ENCODE results near the gene MRPL24.
A peak's percentile ranks its signal among the peaks of the same experiment; 100 is the strongest.

MRPL24 gene

DNA sequence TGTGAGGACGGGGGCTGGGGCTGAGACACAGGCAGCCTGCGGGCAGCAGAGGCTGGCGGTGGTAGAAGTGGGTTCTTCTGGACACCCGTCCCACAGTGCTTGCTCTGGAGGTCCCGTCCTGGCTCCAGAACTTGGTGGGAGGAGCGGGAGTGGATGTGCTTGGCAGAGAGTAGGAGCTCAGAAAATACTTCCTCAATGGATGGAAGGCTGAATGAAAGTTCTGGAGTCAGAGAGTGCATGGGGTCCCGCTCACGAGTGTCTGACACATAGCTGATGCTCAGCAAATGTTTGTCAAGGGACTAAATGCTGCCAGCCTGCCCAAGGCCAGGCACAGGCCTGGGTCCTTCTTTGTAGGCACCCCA, 50.2 kb downstream of the MRPL24 start:
- no peak for FAIRE-seq
- DNase-seq (ENCODE audit: insufficient read length, low spot score), result no peak
- TF ChIP-seq, protein P1, sequence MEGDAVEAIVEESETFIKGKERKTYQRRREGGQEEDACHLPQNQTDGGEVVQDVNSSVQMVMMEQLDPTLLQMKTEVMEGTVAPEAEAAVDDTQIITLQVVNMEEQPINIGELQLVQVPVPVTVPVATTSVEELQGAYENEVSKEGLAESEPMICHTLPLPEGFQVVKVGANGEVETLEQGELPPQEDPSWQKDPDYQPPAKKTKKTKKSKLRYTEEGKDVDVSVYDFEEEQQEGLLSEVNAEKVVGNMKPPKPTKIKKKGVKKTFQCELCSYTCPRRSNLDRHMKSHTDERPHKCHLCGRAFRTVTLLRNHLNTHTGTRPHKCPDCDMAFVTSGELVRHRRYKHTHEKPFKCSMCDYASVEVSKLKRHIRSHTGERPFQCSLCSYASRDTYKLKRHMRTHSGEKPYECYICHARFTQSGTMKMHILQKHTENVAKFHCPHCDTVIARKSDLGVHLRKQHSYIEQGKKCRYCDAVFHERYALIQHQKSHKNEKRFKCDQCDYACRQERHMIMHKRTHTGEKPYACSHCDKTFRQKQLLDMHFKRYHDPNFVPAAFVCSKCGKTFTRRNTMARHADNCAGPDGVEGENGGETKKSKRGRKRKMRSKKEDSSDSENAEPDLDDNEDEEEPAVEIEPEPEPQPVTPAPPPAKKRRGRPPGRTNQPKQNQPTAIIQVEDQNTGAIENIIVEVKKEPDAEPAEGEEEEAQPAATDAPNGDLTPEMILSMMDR (IDR thresholded peaks at IDR 0.05; ENCODE audit: insufficient read depth, missing control alignments), result no peak

- DNase-seq (ENCODE audit: insufficient read length, low spot score), result no peak
- TF ChIP-seq, protein P1 (IDR thresholded peaks at IDR 0.05; ENCODE audit: insufficient read depth, missing control alignments), result no peak
- FAIRE-seq, result no peak
Observed at GRCh38 chr1:156689953-156690674, 50.8 kb downstream of the MRPL24 start.

DNA sequence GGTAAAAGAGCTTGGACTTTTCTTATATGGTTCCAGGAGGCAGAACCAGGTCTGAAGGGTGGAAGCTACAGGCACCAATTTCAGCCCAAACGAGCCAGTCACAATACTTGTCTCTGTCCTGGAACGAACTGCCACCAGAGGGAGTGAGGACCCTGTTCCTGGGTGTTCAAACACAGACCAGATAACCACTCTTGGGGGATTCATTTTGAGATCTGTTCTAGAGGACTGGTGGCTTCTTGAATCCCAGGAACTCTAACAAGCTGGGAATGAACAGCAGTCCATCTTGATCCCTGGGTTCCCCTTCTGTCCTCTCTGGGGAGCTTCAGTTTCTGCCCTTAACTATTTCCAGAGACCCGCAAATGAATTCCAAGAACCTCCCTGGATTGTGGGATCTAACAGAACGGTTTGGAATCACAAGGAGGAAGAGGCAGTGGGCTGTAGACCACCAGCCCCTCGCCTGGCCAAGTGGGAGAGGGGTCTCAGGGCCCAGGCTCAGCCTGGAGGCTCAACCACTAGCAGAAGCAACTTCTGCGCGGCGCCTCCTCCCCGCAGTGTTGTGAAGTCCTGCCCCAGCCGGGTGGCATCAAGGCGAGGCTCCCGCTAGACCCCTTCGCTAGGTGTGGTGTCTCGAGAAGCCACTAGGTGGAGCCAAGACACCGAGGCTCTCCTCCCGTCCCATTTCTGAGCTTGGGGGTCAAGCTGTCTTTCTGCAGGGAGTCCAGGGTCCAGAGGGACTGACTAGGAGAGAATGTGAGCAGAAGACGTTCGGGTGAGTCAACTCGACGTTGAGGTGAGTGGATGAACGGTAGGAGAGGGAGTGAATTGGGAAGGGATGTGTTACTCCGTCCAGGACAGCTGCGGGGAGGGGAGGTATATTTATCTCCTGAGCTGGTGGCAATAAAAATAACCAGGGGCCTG, 51.6 kb downstream of the MRPL24 start:
- DNase-seq (ENCODE audit: insufficient read length, low spot score), result peak; percentile 94
- no peak for FAIRE-seq

More for the DNA sequence above, 51.6 kb downstream of the MRPL24 start:
- TF ChIP-seq, protein P1 (IDR thresholded peaks at IDR 0.05; ENCODE audit: insufficient read depth, missing control alignments), result peak; percentile 99

All from D721Med (cell line).